Activated T-cell treated with anti-CD3 and anti-CD28 coated beads, Interleukin-2, amount 50 U/mL, for 1 hour (primary cell): ENCODE data around the gene MAP3K4.
A peak's percentile ranks its signal among the peaks of the same experiment; 100 is the strongest.

Source experiments
- DNase-seq: peaks from one replicate; pipeline ENCODE4 v3.0.0-alpha.2; 2020

Gene MAP3K4

GRCh38 chr6:161038229-161039031 lies 46.9 kb downstream of the MAP3K4 start:
- DNase-seq = no peak

DNA sequence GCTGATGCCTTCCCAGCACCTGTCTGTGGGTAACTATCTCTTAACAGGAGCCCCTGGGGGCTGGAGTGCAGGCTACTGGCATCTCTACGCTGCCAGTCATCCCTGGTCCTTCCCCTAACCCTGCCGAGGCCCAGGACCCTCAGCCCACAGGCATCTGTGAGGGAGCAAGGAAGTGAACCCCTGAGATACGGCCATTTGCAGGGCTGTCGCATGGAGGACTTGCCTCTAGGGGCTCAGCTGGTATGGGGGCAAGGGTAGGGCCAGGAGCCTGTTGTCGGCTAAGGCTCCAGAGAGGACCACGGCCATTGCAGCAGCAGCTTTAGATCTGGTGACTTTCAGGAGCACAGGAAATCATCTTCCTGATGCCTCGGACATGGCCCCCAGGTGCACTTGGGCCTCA lies 49.7 kb downstream of the MAP3K4 start:
- DNase-seq = no peak

DNA sequence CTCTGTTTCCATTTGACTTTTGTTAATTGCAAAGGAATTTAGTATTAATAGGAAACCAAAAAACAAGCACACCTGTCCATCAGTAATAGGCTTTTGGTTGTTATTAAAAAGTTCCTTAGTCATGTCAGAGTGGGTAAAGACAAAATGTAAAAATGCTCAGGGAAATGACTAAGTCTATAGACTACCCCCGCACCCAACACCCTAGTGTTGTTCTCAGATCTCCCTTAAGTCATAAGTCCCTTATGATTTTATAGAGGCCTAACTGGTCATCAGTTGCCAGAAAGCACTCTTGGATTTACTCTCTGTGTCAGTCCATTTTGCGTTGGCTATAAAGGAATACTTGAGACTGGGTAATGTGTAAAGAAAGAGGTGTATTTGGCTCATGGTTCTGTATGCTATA lies 52.8 kb downstream of the MAP3K4 start:
- no peak for DNase-seq

GRCh38 chr6:161048641-161049040 lies 57.1 kb downstream of the MAP3K4 start:
- no peak for DNase-seq

DNA sequence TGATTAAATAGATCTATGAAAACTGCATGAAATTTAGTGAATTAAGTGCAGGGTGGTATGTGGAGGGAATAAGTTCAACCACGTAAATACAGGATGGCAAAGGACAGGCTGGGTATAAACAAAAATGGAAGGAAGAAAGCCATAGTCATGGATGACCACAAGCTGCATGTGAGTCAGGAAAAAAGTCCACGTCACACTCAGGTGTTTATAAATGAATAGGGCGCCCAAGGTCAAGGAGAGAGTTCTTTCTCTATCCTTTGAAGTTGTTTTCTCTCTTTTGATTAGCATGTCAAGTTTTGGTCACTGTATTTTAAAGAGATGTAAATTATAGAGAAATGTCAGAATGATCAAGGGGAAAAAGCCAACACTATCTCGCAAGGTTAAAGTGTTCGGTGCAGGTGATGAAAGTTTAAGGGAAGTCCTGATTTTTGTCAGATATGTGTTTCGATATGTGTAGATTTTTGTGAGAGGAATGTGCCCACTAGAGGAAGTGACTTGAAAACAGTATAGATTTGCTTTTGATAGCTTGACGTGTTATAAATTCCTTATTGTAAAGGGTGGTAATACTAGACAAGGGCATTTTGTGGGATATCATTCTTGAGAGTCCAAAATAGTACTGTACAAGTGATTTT lies 58.7 kb downstream of the MAP3K4 start:
- DNase-seq = no peak

DNA sequence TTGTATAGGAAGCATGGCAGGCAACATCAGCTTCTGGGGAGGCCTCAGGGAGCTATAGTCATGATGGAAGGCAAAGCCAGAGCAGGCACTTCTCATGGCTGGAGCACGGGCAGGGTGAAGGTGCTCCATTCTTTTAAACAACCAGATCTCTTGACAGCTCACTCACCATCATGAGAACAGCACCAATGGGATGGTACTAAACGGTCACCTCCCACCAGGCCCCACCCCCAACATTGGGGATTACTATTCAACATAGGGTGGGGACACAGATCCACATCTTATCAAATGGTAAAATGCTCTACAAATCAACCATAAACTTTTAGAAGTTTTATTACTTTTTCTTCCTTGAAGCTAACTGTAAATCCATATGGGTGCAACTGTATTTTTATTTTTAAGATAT lies 61.5 kb downstream of the MAP3K4 start:
- no peak for DNase-seq

DNA sequence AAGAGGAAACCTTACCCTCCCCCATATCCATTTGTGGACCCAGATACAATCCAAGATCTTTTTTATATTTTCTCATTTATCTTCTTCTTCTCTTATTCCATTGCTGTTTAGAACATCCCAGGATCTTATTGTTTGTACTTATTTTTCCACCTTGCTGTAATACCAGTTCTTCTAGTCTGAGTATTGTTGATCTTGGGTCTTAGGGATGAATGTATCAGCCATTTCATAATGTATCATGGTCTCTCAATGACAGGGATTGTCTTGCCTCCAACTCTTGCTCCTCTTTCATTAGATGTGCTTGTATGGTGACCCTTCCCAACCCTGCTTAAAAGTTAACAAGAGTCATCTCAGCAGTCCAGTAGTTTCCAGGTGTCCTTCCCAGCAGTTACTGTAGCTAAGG lies 63.3 kb downstream of the MAP3K4 start:
- DNase-seq = no peak

DNA sequence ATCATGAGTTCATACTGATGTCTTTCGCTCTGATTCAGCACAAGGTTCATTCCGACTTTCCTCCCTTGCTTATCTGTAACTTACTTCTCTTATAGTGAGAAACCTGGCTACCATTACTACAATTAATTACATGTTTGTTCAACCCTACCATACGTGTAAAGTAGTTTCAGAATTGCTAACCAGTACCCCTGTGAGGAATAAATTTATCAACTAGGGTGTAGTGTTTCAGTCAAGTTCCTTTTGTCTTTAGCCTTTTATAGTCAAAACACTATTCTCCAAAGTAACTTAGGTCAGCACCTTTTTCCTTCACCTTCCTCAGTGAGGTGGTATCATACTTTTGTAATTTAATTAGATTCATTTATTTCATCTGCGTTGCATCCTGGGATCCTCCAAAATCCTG lies 64.9 kb downstream of the MAP3K4 start:
- DNase-seq = no peak

DNA sequence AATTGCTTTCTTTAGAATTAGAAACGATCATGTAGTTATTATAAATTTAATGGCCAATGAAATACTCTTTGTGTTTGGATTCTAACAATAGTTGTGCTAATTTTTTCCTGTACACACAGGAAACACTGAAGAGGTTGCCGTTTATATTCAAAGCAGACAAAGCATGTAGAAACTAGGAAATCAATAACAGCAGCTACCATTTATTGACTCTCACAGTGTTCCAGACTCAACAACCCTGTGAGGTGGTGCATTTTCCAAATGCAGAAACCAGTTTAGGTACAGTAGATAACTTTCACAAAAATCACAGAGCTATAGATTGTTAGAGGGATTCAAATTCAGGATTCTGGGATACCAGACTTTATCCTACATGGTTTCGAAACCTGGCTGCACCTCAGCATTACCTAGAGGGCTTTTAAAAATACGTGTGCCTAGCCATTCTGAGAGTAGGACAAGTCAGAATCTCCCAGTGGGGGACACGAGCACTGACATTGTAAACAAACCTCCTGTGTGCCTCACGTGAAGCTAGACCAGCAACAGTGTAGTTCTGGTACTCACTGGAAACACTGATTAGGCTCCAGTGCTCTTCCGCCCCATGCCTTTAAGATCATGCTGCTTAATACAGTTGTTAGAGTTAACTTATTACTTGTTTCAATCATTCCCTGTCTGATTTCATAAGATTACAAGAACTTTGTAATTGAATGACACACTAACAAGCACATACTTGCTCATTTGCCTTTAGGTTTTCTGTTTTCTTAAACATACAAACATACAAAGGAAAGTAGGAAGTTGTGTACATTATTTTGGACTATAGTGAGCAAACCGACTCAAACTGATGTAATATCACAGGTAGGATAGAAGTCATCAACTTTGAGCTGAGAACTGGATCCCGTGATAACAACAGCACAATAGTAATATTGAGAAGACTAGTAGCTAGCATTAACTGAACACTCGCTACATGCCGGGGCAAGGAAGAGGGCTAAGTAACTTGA lies 65.8 kb downstream of the MAP3K4 start:
- DNase-seq = no peak

- no peak for DNase-seq
Measured at GRCh38 chr6:161058741-161059140, 67.2 kb downstream of the MAP3K4 start.

GRCh38 chr6:161061576-161061975 lies 70.0 kb downstream of the MAP3K4 start:
- no peak for DNase-seq

GRCh38 chr6:161064915-161065314 lies 73.3 kb downstream of the MAP3K4 start:
- DNase-seq = no peak

DNA sequence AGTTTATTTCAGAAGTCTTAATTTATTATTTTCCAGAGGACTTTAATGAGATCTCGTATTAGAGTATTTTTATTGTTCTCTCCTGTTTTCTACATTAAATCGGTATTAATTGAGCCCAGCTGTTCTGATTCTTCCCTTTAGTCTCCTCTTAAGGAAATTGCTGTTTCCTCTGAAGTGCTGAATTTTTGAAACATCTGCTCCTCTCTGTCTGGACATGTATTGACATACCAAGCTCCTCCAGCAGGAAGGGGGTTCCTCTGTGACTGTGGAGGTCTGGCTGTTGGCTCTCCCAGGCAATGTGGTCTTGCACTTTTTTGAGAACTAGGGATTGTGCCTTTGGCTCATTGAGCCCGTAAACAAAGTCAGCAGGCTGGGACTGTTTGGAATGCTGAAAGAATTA lies 74.9 kb downstream of the MAP3K4 start:
- no peak for DNase-seq

DNA sequence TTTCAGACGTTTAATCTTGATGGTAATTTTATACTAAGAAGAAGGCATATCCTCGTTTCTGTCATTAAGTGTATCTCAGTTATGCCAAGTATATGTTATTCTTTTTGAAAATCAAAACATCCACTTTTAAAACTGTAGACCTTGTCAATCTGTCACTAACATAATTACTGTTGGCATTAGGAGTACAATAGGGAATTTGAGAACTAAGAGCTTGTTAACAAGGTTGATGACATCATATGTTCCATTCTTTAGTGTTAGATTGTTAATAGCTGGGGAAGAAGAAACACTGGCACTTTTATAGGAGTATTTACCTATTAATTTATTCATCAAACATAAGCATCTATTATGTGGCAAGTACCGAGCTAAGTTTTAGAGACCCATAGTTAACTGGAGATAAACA lies 76.2 kb downstream of the MAP3K4 start:
- DNase-seq = no peak

DNA sequence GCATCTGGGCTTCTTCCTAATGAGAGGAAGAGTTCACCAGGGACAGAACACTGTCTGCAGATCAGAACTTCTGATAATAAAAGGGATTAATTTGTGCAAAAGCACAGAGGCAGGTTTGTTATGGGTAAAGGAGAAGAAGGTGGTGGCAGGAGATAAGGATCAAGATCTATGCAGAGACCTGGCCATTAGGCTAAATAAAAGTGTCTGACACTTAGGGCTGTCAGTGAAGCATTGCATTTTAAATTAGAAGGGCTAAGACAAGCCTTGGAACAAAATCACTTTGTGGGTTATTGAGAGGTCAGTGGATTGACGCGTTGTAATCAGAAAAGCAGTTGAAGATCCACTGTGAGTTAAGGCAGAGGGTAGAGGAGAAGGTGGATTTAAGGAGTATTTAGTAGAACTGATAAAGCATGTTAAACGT lies 76.8 kb downstream of the MAP3K4 start:
- DNase-seq = no peak

DNA sequence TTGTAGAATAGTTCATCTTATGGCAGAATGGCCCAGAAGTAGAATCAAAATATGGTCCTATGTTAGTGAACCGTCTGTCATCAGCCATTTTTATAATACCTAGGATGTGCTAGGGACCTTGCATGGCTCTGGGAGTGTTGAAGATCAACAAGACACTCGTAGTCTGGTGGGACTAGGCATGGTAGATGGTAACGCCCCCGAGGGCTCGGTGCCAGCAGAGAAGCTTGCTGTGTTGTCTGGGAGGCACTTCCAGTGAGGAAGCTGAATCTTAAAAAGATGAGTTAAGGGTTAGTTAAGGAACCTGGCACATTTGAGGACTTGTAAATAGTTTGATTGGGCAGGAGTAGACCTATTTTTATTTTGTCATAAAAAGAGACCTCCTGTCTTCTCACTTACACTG lies 82.4 kb downstream of the MAP3K4 start:
- DNase-seq = no peak

- DNase-seq = no peak
Measured at GRCh38 chr6:161074496-161075121, 83.0 kb downstream of the MAP3K4 start.

GRCh38 chr6:161076181-161076677 lies 84.7 kb downstream of the MAP3K4 start:
- DNase-seq = peak; percentile 40

GRCh38 chr6:161079566-161080262 lies 88.1 kb downstream of the MAP3K4 start:
- peak; percentile 48 for DNase-seq

- DNase-seq = no peak
Measured at GRCh38 chr6:161080263-161080970, 88.8 kb downstream of the MAP3K4 start.

GRCh38 chr6:161082215-161082614 lies 90.6 kb downstream of the MAP3K4 start:
- no peak for DNase-seq
